ENCODE data around the gene WNT9A.
A peak's percentile ranks its signal among the peaks of the same experiment; 100 is the strongest.

WNT9A gene

GRCh38 chr1:227934476-227935313 is 13.0 kb downstream of the WNT9A start (continued):
- peak; percentile 64 for TF ChIP-seq ZNF398 (tag by site-specific recombination; IDR thresholded peaks at IDR 0.05)

- CTCF ChIA-PET, result interaction anchor here (0.6 kb wide), 1 partner anchor 495 kb away, joined by 4 read pairs; no protein-coding TSS in a partner anchor
- no peak overlapping the region for H3K4me3 ChIP-seq (ENCODE audit: low read depth, low read length)
- no peaks in the 10 kb centered on the region for H3K36me3 ChIP-seq (ENCODE audit: control insufficient read depth in 2 of 2, insufficient read depth in 1 of 2, low read length in 2 of 2)
- H3K9me3 ChIP-seq (ENCODE audit: control insufficient read depth, insufficient read depth, low read depth, low read length), result no peaks in the 10 kb centered on the region
- POLR2A ChIA-PET, result no interaction called here
- no peak for TF ChIP-seq OSR2 (tag by site-specific recombination; IDR thresholded peaks at IDR 0.05)
- 0 out of 2 replicates have a peak, but pooled peaks have one; percentile 9 for TF ChIP-seq ZIC2 (tag by site-specific recombination; IDR thresholded peaks at IDR 0.05)
- H3K27ac ChIP-seq (ENCODE audit: extremely low read depth, low read depth, low read length), result no peak overlapping the region
- H3K4me1 ChIP-seq (ENCODE audit: control insufficient read depth, insufficient read depth, low read length), result no peaks in the 10 kb centered on the region
Observed at GRCh38 chr1:227929751-227930472, 17.8 kb downstream of the WNT9A start.

- ChIA-PET CTCF (interaction anchor here (0.7 kb wide), 1 partner anchor 258 kb away, joined by 3 read pairs; no protein-coding TSS in a partner anchor), POLR2A (interaction anchor here (1.0 kb wide), 1 partner anchor 13 kb away, joined by 3 read pairs; no protein-coding TSS in a partner anchor)
Observed at GRCh38 chr1:227928811-227929375, 18.8 kb downstream of the WNT9A start.

GRCh38 chr1:227927971-227928741 is 19.6 kb downstream of the WNT9A start:
- ChIA-PET POLR2A (interaction anchor here (1.0 kb wide), 1 partner anchor 12 kb away, joined by 3 read pairs; no protein-coding TSS in a partner anchor), CTCF (interaction anchor here (0.7 kb wide), 1 partner anchor 257 kb away, joined by 3 read pairs; no protein-coding TSS in a partner anchor)
- no peaks in the 10 kb centered on the region for H3K9me3 ChIP-seq (ENCODE audit: control insufficient read depth, insufficient read depth, low read depth, low read length)
- peak; percentile 46 for TF ChIP-seq ZIC2 (tag by site-specific recombination; IDR thresholded peaks at IDR 0.05)
- no peak for TF ChIP-seq ZNF202 (tag by site-specific recombination; IDR thresholded peaks at IDR 0.05; ENCODE audit: borderline replicate concordance)
- TF ChIP-seq ELK4 (IDR thresholded peaks at IDR 0.05; ENCODE audit: borderline replicate concordance, low read depth, low read length), result no peak
- TF ChIP-seq KLF17 (tag by site-specific recombination; IDR thresholded peaks at IDR 0.05), result peak; percentile 96
- no peak for TF ChIP-seq ZNF24 (tag by site-specific recombination; IDR thresholded peaks at IDR 0.05)
- no peaks in the 10 kb centered on the region for H3K36me3 ChIP-seq (ENCODE audit: control insufficient read depth in 2 of 2, insufficient read depth in 1 of 2, low read length in 2 of 2)
- no peaks in the 10 kb centered on the region for H3K4me1 ChIP-seq (ENCODE audit: control insufficient read depth, insufficient read depth, low read length)
- no peak overlapping the region for H3K4me3 ChIP-seq (ENCODE audit: low read depth, low read length)
- H3K27ac ChIP-seq (ENCODE audit: extremely low read depth, low read depth, low read length), result no peak overlapping the region

More at GRCh38 chr1:227928811-227929375, 18.8 kb downstream of the WNT9A start:
- Histone ChIP-seq H3K4me3 (ENCODE audit: low read depth, low read length) (no peak overlapping the region), H3K9me3 (ENCODE audit: control insufficient read depth, insufficient read depth, low read depth, low read length) (no peaks in the 10 kb centered on the region), H3K4me1 (ENCODE audit: control insufficient read depth, insufficient read depth, low read length) (no peaks in the 10 kb centered on the region), H3K36me3 (ENCODE audit: control insufficient read depth in 2 of 2, insufficient read depth in 1 of 2, low read length in 2 of 2) (no peaks in the 10 kb centered on the region), H3K27ac (ENCODE audit: extremely low read depth, low read depth, low read length) (no peak overlapping the region)
- TF ChIP-seq ZNF776 (tag by site-specific recombination; IDR thresholded peaks at IDR 0.05; ENCODE audit: borderline replicate concordance), result no peak
- no peak for TF ChIP-seq ZNF354C (tag by site-specific recombination; IDR thresholded peaks at IDR 0.05; ENCODE audit: borderline replicate concordance, low read depth)
- TF ChIP-seq IKZF3 (tag by site-specific recombination; IDR thresholded peaks at IDR 0.05), result no peak
- 0 out of 2 replicates have a peak, but pooled peaks have one; percentile 12 for TF ChIP-seq ZNF664 (tag by site-specific recombination; IDR thresholded peaks at IDR 0.05)

Data from HEK293 (cell line).